ENCODE results near the gene BCAS1.
"Not testable (repeated sequence)": the region's sequence is repeated elsewhere in the genome, so short reads cannot be mapped to it uniquely, and the experiment has no call there.

Gene BCAS1

DNA sequence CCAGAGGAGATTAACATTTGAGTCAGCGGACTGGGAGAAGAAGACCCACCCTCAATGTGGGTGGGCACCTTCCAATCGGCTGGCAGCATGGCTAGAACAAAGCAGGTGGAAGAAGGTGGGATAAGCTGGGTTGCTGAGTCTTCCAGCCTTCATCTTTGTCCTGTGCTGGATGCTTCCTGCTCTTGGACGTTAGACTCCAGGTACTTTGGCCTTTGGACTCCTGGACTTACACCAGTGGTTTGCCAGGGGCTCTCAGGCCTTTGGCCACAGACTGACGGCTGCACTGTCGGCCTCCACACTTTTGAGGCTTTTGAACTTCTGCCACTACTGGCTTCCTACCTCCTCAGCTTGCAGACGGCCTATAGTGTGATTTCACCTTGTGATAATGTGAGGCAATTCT lies 50.8 kb downstream of the BCAS1 start:
- TF ChIP-seq, protein P1, sequence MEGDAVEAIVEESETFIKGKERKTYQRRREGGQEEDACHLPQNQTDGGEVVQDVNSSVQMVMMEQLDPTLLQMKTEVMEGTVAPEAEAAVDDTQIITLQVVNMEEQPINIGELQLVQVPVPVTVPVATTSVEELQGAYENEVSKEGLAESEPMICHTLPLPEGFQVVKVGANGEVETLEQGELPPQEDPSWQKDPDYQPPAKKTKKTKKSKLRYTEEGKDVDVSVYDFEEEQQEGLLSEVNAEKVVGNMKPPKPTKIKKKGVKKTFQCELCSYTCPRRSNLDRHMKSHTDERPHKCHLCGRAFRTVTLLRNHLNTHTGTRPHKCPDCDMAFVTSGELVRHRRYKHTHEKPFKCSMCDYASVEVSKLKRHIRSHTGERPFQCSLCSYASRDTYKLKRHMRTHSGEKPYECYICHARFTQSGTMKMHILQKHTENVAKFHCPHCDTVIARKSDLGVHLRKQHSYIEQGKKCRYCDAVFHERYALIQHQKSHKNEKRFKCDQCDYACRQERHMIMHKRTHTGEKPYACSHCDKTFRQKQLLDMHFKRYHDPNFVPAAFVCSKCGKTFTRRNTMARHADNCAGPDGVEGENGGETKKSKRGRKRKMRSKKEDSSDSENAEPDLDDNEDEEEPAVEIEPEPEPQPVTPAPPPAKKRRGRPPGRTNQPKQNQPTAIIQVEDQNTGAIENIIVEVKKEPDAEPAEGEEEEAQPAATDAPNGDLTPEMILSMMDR (IDR thresholded peaks at IDR 0.05; ENCODE audit: insufficient read depth, low read depth, low read length, missing control alignments): no peak
- DNase-seq (ENCODE audit: low read depth): no peak
- no peak overlapping the region for H3K4me3 ChIP-seq (ENCODE audit: low read length)

DNA sequence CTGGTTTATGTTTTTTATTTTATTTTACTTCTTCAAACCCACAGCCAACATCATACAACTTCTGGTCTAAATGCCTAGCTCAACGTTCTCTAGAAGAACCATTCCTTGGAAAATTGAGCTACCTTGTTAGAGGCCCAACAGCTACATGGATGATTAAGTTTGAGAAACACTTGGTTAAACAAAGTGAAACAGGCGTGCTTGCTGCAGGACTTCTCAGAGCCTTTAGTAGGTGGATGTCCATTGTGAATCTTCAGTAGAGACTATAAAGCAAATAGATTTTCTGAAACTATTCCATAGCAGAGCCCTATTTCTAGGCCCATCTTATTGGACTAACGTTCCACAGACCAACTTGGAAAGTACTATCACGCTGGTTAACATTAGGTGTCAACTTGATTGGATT lies 51.3 kb downstream of the BCAS1 start:
- TF ChIP-seq, protein P1 (IDR thresholded peaks at IDR 0.05; ENCODE audit: insufficient read depth, low read depth, low read length, missing control alignments): no peak
- no peak overlapping the region for H3K4me3 ChIP-seq (ENCODE audit: low read length)
- no peak for DNase-seq (ENCODE audit: low read depth)

GRCh38 chr20:54017846-54018245 lies 52.5 kb downstream of the BCAS1 start:
- TF ChIP-seq, protein P1 (IDR thresholded peaks at IDR 0.05; ENCODE audit: insufficient read depth, low read depth, low read length, missing control alignments): no peak
- H3K4me3 ChIP-seq (ENCODE audit: low read length): no peak overlapping the region
- no peak for DNase-seq (ENCODE audit: low read depth)

DNA sequence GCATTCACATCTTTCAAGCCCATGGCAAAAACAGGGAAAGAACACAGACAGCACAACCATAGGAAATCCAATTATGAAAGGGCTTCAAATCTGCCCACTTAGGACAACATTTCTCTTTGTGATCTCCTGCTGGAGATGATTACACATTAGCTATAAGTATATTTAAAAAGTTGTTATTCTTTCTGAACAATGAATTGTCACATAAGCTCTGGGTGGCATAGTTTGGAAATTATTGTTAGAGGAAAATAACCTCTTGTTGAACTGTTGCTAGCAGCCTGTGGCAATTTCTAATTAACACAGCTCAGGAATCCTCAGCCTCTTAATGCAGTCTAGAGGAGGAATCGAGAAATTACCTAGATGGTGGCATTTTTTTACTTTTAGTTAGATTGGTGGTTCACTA lies 54.9 kb downstream of the BCAS1 start:
- no peak overlapping the region for H3K4me3 ChIP-seq (ENCODE audit: low read length)
- TF ChIP-seq, protein P1 (IDR thresholded peaks at IDR 0.05; ENCODE audit: insufficient read depth, low read depth, low read length, missing control alignments): no peak
- DNase-seq (ENCODE audit: low read depth): no peak

DNA sequence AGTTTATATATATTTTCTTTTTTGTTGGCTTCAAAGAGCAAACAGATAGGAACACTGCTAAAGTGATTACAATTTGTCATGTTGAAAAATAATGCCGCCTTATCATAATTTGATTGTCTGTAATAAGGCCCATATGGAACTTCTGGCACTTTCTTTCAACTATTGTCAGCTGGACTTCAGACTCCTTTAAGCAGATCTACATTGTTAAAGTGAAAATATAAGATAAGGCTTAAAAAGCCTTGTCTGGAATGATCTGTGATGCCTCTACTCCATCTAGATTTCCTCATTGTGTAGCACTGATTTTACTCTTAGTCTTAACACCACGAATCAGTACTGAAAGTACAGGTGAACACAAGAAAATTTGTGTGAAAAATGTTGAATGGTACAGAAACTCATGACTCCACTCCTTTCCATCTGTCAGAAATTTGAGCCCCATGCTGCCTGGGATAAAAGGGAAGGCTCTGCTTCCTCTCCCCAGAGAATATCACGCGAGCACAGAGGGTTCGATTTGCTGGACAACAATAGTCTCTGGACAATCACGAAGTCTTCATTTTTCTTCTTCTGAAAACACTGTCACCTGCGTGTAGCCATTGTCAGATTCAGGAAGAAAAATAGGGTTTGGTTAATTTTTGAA lies 56.0 kb downstream of the BCAS1 start:
- DNase-seq (ENCODE audit: low read depth): no peak
- TF ChIP-seq, protein P1 (IDR thresholded peaks at IDR 0.05; ENCODE audit: insufficient read depth, low read depth, low read length, missing control alignments): no peak
- H3K4me3 ChIP-seq (ENCODE audit: low read length): no peak overlapping the region

GRCh38 chr20:54013471-54013870 lies 56.9 kb downstream of the BCAS1 start:
- TF ChIP-seq, protein P1 (IDR thresholded peaks at IDR 0.05; ENCODE audit: insufficient read depth, low read depth, low read length, missing control alignments): no peak
- H3K4me3 ChIP-seq (ENCODE audit: low read length): no peak overlapping the region
- DNase-seq (ENCODE audit: low read depth): no peak

- no peak overlapping the region for H3K4me3 ChIP-seq (ENCODE audit: low read length)
- TF ChIP-seq, protein P1 (IDR thresholded peaks at IDR 0.05; ENCODE audit: insufficient read depth, low read depth, low read length, missing control alignments): no peak
- DNase-seq (ENCODE audit: low read depth): no peak
Measured at GRCh38 chr20:54011346-54011745, 59.0 kb downstream of the BCAS1 start.

- DNase-seq (ENCODE audit: low read depth); H3K4me3 ChIP-seq (ENCODE audit: low read length): not testable (repeated sequence)
Measured at GRCh38 chr20:54006216-54006615, 64.2 kb downstream of the BCAS1 start.
